ENCODE data around the gene COL27A1.

The COL27A1 gene

GRCh38 chr9:114220061-114220541 is 64.8 kb downstream of the COL27A1 start:
- in situ Hi-C loops (cut with MboI; ENCODE audit: low sequenced_read_pairs, unreplicated experiment) = no loop called here
- no peak for DNase-seq (ENCODE audit: low spot score)
- TF ChIP-seq CTCF (IDR thresholded peaks at IDR 0.05; ENCODE audit: borderline replicate concordance, control extremely low read depth, extremely low read depth, insufficient read depth, missing control alignments) = no peak

GRCh38 chr9:114221706-114222465 is 66.5 kb downstream of the COL27A1 start:
- TF ChIP-seq CTCF (IDR thresholded peaks at IDR 0.05; ENCODE audit: borderline replicate concordance, control extremely low read depth, extremely low read depth, insufficient read depth, missing control alignments) = no peak
- no peak for DNase-seq (ENCODE audit: low spot score)
- in situ Hi-C loops (cut with MboI; ENCODE audit: low sequenced_read_pairs, unreplicated experiment) = no loop called here

GRCh38 chr9:114223564-114224246 is 68.4 kb downstream of the COL27A1 start:
- DNase-seq (ENCODE audit: low spot score) = no peak

GRCh38 chr9:114224247-114224610 is 68.9 kb downstream of the COL27A1 start:
- in situ Hi-C loops (cut with MboI; ENCODE audit: low sequenced_read_pairs, unreplicated experiment) = no loop called here
- no peak for DNase-seq (ENCODE audit: low spot score)

More at GRCh38 chr9:114223564-114224246, 68.4 kb downstream of the COL27A1 start:
- in situ Hi-C loops (cut with MboI; ENCODE audit: low sequenced_read_pairs, unreplicated experiment) = no loop called here
- no peak for TF ChIP-seq CTCF (IDR thresholded peaks at IDR 0.05; ENCODE audit: borderline replicate concordance, control extremely low read depth, extremely low read depth, insufficient read depth, missing control alignments)

GRCh38 chr9:114225561-114226212 is 70.3 kb downstream of the COL27A1 start:
- no peak for DNase-seq (ENCODE audit: low spot score)
- in situ Hi-C loops (cut with MboI; ENCODE audit: low sequenced_read_pairs, unreplicated experiment) = no loop called here
- no peak for TF ChIP-seq CTCF (IDR thresholded peaks at IDR 0.05; ENCODE audit: borderline replicate concordance, control extremely low read depth, extremely low read depth, insufficient read depth, missing control alignments)

More at GRCh38 chr9:114224247-114224610, 68.9 kb downstream of the COL27A1 start:
- TF ChIP-seq CTCF (IDR thresholded peaks at IDR 0.05; ENCODE audit: borderline replicate concordance, control extremely low read depth, extremely low read depth, insufficient read depth, missing control alignments) = no peak

GRCh38 chr9:114226246-114227055 is 71.1 kb downstream of the COL27A1 start:
- TF ChIP-seq CTCF (IDR thresholded peaks at IDR 0.05; ENCODE audit: borderline replicate concordance, control extremely low read depth, extremely low read depth, insufficient read depth, missing control alignments) = no peak
- in situ Hi-C loops (cut with MboI; ENCODE audit: low sequenced_read_pairs, unreplicated experiment) = no loop called here
- DNase-seq (ENCODE audit: low spot score) = no peak
